Stomach (tissue), 4 donors: ENCODE data around the gene LYPD3.

Source experiments
- CTCF ChIP-seq, 7 experiments: fragments of 450-650 bp in 4 of 7; fragments of 200-600 bp in 3 of 7; sonication (generic) in 3 of 7; IDR thresholded peaks; one replicate each; pipeline ENCODE4 v1.5.1; 2016 to 2019; ENCODE audit warnings: antibody characterized with exemption in 7 of 7, control low read depth in 2 of 7, mild to moderate bottlenecking in 1 of 7
- EP300 ChIP-seq: sonication (generic); formaldehyde crosslinking; IDR thresholded peaks from one replicate; pipeline ENCODE4 v1.6.1; 2017; ENCODE audit warnings: antibody characterized with exemption
- POLR2A ChIP-seq, 4 donors: fragments of 450-650 bp; IDR thresholded peaks; one replicate each; pipeline ENCODE4 v1.6.1; 2016; ENCODE audit warnings: antibody characterized with exemption in 4 of 4, control low read depth in 2 of 4, mild to moderate bottlenecking in 1 of 4, moderate library complexity in 1 of 4
- POLR2AphosphoS5 ChIP-seq, 3 donors: sonication (generic); formaldehyde crosslinking; IDR thresholded peaks; one replicate each; pipeline ENCODE4 v1.6.1; 2016; ENCODE audit warnings: antibody characterized with exemption in 3 of 3

GRCh38 chr19:43467730-43468129, 2.3 kb upstream of the LYPD3 start:
- TF ChIP-seq CTCF (IDR thresholded peaks at IDR 0.05), result no peak
- no peak for TF ChIP-seq EP300
- TF ChIP-seq POLR2AphosphoS5 (IDR thresholded peaks at IDR 0.05), result no peak
- TF ChIP-seq POLR2A (IDR thresholded peaks at IDR 0.05), result no peak
